GM23338 (cell line): ENCODE data around the gene GAREM1.

Experiments
- ZNF331 ChIP-seq: fragments of 250-450 bp; sonication (Bioruptor Pico); IDR thresholded peaks from 2 replicates; pipeline ENCODE4 v1.5.0; 2020; ENCODE audit warnings: low read depth, mild to moderate bottlenecking, moderate library complexity
- TF ChIP-seq, protein P1 (sequence below), 2 experiments: fragments of 200-600 bp in 1 of 2; sonication (generic) in 1 of 2; conservative IDR thresholded peaks; 2 replicates each; pipeline versions ENCODE4 v1.5.1 to v1.6.1; 2016 to 2017; ENCODE audit warnings: antibody characterized with exemption in 2 of 2, low read depth in 2 of 2, mild to moderate bottlenecking in 2 of 2, moderate library complexity in 1 of 2

DNA sequence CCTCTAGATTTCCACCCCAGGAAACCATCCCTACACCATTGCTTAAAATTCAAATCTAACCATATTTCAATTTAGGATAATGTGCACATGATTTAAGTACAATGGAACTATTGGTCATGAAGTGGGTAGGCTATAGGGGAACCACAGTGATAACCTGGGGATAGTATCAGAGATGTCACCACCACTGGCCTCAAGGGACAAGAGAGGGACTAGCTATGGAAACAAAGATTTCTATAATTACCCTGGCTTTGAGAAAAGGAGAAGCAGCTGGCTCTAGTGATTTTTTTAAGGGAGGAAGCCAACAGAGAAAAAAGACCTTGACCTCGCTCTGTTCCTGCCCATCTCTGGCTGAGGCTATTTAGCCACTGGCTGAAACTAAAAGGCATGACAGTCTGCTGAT, 148.9 kb downstream of the GAREM1 start:
- TF ChIP-seq, protein P1, sequence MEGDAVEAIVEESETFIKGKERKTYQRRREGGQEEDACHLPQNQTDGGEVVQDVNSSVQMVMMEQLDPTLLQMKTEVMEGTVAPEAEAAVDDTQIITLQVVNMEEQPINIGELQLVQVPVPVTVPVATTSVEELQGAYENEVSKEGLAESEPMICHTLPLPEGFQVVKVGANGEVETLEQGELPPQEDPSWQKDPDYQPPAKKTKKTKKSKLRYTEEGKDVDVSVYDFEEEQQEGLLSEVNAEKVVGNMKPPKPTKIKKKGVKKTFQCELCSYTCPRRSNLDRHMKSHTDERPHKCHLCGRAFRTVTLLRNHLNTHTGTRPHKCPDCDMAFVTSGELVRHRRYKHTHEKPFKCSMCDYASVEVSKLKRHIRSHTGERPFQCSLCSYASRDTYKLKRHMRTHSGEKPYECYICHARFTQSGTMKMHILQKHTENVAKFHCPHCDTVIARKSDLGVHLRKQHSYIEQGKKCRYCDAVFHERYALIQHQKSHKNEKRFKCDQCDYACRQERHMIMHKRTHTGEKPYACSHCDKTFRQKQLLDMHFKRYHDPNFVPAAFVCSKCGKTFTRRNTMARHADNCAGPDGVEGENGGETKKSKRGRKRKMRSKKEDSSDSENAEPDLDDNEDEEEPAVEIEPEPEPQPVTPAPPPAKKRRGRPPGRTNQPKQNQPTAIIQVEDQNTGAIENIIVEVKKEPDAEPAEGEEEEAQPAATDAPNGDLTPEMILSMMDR (conservative IDR thresholded peaks at IDR 0.05; ENCODE audit: low read depth in 2 of 2) = no peak
- no peak for TF ChIP-seq ZNF331
